Measurements from ENCODE around the gene PTPRB.

The PTPRB gene

GRCh38 chr12:70615174-70615866 lies 21.9 kb downstream of the PTPRB start:
- TF ChIP-seq CEBPB (IDR thresholded peaks at IDR 0.05) (no peak), TAF1 (IDR thresholded peaks at IDR 0.05; ENCODE audit: low read depth) (no peak), ZBTB7A (IDR thresholded peaks at IDR 0.05; ENCODE audit: low read depth) (no peak), EP300 (IDR thresholded peaks at IDR 0.05; ENCODE audit: borderline replicate concordance) (no peak), TCF12 (IDR thresholded peaks at IDR 0.05; ENCODE audit: low read depth) (no peak), EGR1 (IDR thresholded peaks at IDR 0.05) (no peak), MAX (IDR thresholded peaks at IDR 0.05) (no peak)

- peak; percentile 66; the same call in 1 of the 2 replicates for TF ChIP-seq MAX (IDR thresholded peaks at IDR 0.05)
- no peak for TF ChIP-seq EGR1 (IDR thresholded peaks at IDR 0.05)
- TF ChIP-seq TAF1 (IDR thresholded peaks at IDR 0.05; ENCODE audit: low read depth): 0 out of 2 replicates have a peak, but pooled peaks have one; percentile 14
- TF ChIP-seq REST (IDR thresholded peaks at IDR 0.05; ENCODE audit: low read depth): no peak
- TF ChIP-seq ZBTB7A (IDR thresholded peaks at IDR 0.05; ENCODE audit: low read depth): peak; percentile 54; the same call in 1 of the 2 replicates
- no peak for TF ChIP-seq NFIC (IDR thresholded peaks at IDR 0.05)
- no peak for TF ChIP-seq FOXM1 (IDR thresholded peaks at IDR 0.05; ENCODE audit: borderline replicate concordance, low read depth)
Observed at GRCh38 chr12:70609739-70610491, 27.3 kb downstream of the PTPRB start.

GRCh38 chr12:70609203-70609602 lies 28.0 kb downstream of the PTPRB start:
- no peak for TF ChIP-seq NFIC (IDR thresholded peaks at IDR 0.05)
- TF ChIP-seq TEAD4 (IDR thresholded peaks at IDR 0.05): no peak
- TF ChIP-seq EGR1 (IDR thresholded peaks at IDR 0.05): no peak
- no peak for TF ChIP-seq YY1 (IDR thresholded peaks at IDR 0.05; ENCODE audit: low read depth)
- TF ChIP-seq FOXM1 (IDR thresholded peaks at IDR 0.05; ENCODE audit: borderline replicate concordance, low read depth): no peak
- TF ChIP-seq MAX (IDR thresholded peaks at IDR 0.05): no peak
- no peak for TF ChIP-seq CREB1 (IDR thresholded peaks at IDR 0.05; ENCODE audit: low read depth)
- TF ChIP-seq ZBTB7A (IDR thresholded peaks at IDR 0.05; ENCODE audit: low read depth): no peak
- no peak for TF ChIP-seq CEBPB (IDR thresholded peaks at IDR 0.05)
- no peak for TF ChIP-seq USF1 (IDR thresholded peaks at IDR 0.05)
- no peak for TF ChIP-seq TAF1 (IDR thresholded peaks at IDR 0.05; ENCODE audit: low read depth)
- TF ChIP-seq REST (IDR thresholded peaks at IDR 0.05; ENCODE audit: low read depth): no peak
- TF ChIP-seq EP300 (IDR thresholded peaks at IDR 0.05; ENCODE audit: borderline replicate concordance): no peak
- TF ChIP-seq TCF12 (IDR thresholded peaks at IDR 0.05; ENCODE audit: low read depth): no peak

GRCh38 chr12:70608184-70608583 lies 29.0 kb downstream of the PTPRB start:
- TF ChIP-seq ZBTB7A (IDR thresholded peaks at IDR 0.05; ENCODE audit: low read depth) (no peak), CEBPB (IDR thresholded peaks at IDR 0.05) (no peak), EGR1 (IDR thresholded peaks at IDR 0.05) (no peak)

- TF ChIP-seq EGR1 (IDR thresholded peaks at IDR 0.05) (no peak), CEBPB (IDR thresholded peaks at IDR 0.05) (no peak), YY1 (IDR thresholded peaks at IDR 0.05; ENCODE audit: low read depth) (no peak), ZBTB7A (IDR thresholded peaks at IDR 0.05; ENCODE audit: low read depth) (no peak), TEAD4 (IDR thresholded peaks at IDR 0.05) (no peak), NFIC (IDR thresholded peaks at IDR 0.05) (peak; percentile 64), USF1 (IDR thresholded peaks at IDR 0.05) (no peak)
Observed at GRCh38 chr12:70607107-70607506, 30.1 kb downstream of the PTPRB start.

- TF ChIP-seq RAD21 (IDR thresholded peaks at IDR 0.05; ENCODE audit: low read depth) (no peak), USF1 (IDR thresholded peaks at IDR 0.05) (no peak), EP300 (IDR thresholded peaks at IDR 0.05; ENCODE audit: borderline replicate concordance) (no peak), NFIC (IDR thresholded peaks at IDR 0.05) (no peak; the same call in 1 of the 2 replicates), ZBTB7A (IDR thresholded peaks at IDR 0.05; ENCODE audit: low read depth) (no peak), REST (IDR thresholded peaks at IDR 0.05; ENCODE audit: low read depth) (no peak), FOXM1 (IDR thresholded peaks at IDR 0.05; ENCODE audit: borderline replicate concordance, low read depth) (no peak), YY1 (IDR thresholded peaks at IDR 0.05; ENCODE audit: low read depth) (no peak), CREB1 (IDR thresholded peaks at IDR 0.05; ENCODE audit: low read depth) (no peak), CEBPB (IDR thresholded peaks at IDR 0.05) (no peak)
Observed at GRCh38 chr12:70605976-70606375, 31.3 kb downstream of the PTPRB start.
